Astrocyte of the spinal cord (primary cell): ENCODE results near the gene ARHGAP28.

Source experiments
- DNase-seq: peaks from one replicate; pipeline ENCODE4 v3.0.0; 2011; ENCODE audit warnings: low read depth, low spot score
- H3K4me3 ChIP-seq: 2 replicates; pipeline ENCODE4 v1.5.1; 2011; ENCODE audit warnings: low read depth, mild to moderate bottlenecking, low read length, moderate library complexity
- CTCF ChIP-seq: IDR thresholded peaks from 2 replicates; pipeline ENCODE4 v1.5.1; 2012; ENCODE audit warnings: low read depth, mild to moderate bottlenecking, low read length, inconsistent platforms
- in situ Hi-C: cut with HindIII; loops from 2 replicates; pipeline ENCODE4 v1.10.0; 2017; ENCODE audit warnings: low sequenced_read_pairs

Gene ARHGAP28

DNA sequence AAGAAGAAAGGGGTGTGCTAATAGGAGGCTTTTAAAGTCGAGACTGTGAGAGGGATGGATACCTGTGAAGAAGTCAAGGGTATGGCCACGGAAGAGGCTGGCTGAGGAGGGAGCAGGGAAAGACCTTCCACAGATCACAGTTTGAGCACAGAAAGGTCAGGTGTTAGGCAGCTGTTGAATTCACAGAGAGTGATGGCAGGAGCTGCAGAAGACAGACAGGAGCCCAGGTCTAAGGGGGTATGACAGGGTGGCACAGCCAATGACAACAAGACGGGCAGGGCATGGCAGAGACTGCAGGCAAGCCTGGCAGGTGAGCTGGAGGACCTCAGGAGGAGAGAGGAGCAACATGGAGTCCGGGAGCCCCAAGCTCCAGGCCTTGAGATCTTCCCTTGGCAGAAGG lies 225.0 kb downstream of the ARHGAP28 start:
- H3K4me3 ChIP-seq: no peak overlapping the region
- no peak for DNase-seq
- in situ Hi-C loops: no loop called here
- no peak for TF ChIP-seq CTCF

DNA sequence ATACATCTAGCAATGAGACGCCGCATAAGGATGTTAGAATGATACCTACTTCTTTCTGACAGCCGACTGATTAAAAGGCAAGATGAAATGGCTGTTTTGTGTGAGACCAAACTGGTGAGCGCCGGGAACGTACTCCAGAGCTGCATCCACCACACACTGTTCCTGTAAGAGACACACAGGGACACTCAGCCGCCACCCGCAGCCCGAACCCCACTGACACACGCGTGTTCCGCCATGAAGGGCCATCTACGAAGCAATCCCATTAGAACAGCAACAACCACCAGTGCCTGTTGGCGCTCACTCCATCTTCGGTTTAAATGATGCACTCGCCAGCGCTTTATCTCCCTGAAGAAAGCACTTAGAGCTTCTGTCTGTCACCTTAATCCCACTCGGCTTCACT lies 225.8 kb downstream of the ARHGAP28 start:
- no peak overlapping the region for H3K4me3 ChIP-seq
- in situ Hi-C loops: no loop called here
- no peak for DNase-seq
- TF ChIP-seq CTCF: no peak

DNA sequence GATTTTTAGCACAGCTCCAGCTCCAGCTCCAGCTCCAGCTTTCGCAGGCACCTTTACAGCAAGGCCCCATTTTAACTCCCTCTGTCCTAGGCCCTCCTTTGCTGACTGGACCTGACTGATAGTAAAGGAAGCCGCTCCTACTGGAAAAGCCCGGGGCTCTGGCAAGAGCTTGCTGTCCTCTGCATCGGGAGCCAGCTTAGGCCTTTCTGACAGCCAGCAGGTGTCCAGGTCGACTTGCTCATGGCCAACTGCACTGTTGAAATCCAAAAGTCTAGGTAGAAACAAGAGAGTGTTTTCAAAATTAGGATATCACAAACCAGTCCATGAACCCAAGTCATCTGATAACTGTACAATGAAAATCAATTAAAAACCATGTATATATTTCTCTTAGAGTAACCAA lies 227.0 kb downstream of the ARHGAP28 start:
- in situ Hi-C loops: no loop called here

GRCh38 chr18:6956999-6957398 lies 227.5 kb downstream of the ARHGAP28 start:
- no peak for DNase-seq
- no peak overlapping the region for H3K4me3 ChIP-seq
- TF ChIP-seq CTCF: no peak
- in situ Hi-C loops: no loop called here

More for the DNA sequence above, 227.0 kb downstream of the ARHGAP28 start:
- TF ChIP-seq CTCF: no peak
- DNase-seq: no peak
- H3K4me3 ChIP-seq: no peak overlapping the region

- in situ Hi-C loops: no loop called here
- no peak for TF ChIP-seq CTCF
- DNase-seq: no peak
- no peak overlapping the region for H3K4me3 ChIP-seq
These were observed 229.6 kb downstream of the ARHGAP28 start for GRCh38 chr18:6959110-6959509.

DNA sequence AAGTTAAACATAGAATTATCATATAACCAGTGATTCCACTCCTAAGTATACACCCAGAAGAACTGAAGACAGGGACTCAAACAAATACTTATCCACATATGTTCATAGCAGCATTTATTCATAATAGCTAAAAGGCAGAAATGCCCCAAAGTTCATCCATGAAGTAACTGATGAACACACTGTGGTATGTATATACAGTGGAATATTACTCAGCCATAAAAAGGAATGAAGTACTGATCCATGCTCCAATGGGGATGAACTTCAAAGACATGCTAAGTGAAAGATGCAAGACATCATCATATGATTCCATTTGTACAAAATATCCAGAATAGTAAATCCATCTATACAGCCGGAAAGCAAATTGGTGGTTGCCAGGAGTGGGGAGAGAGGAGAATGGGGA lies 230.6 kb downstream of the ARHGAP28 start:
- DNase-seq: no peak
- H3K4me3 ChIP-seq: no peak overlapping the region
- no peak for TF ChIP-seq CTCF
- in situ Hi-C loops: no loop called here

- no peak for TF ChIP-seq CTCF
- in situ Hi-C loops: no loop called here
- H3K4me3 ChIP-seq: no peak overlapping the region
- peak; percentile 26 for DNase-seq
These were observed 231.1 kb downstream of the ARHGAP28 start for GRCh38 chr18:6960656-6961055.
